ENCODE results near the gene ZNF492.

GRCh38 chr19:22601906-22602630, 32.1 kb upstream of the ZNF492 start:
- no peak for TF ChIP-seq CTCF (IDR thresholded peaks at IDR 0.05; ENCODE audit: low read depth, low read length)
- no peak for TF ChIP-seq POLR2A (IDR thresholded peaks at IDR 0.05; ENCODE audit: extremely low read depth, insufficient read length)
- no peak for TF ChIP-seq MAX (IDR thresholded peaks at IDR 0.05; ENCODE audit: low read depth, low read length)

Measured in NB4 (cell line).